ENCODE measurements around the gene AUTS2.

GRCh38 chr7:70353946-70354335 lies 755.7 kb downstream of the AUTS2 start:
- TF ChIP-seq CTCF (optimal IDR thresholded peaks at IDR 0.05 in 1 of 3, IDR thresholded peaks at IDR 0.05 in 1 of 3, conservative IDR thresholded peaks at IDR 0.05 in 1 of 3; ENCODE audit: extremely low read depth in 1 of 3, insufficient read depth in 2 of 3, low read length in 3 of 3) (no peak), EZH2 (IDR thresholded peaks at IDR 0.05; ENCODE audit: low read length) (no peak)
